HG03342 (cell line): ENCODE measurements around the gene CRTC2.

Experiments
- ATAC-seq: cut with Tn5 transposase; IDR thresholded peaks from one replicate; pipeline ENCODE4 v1.9.1; 2021; ENCODE audit warnings: mild to moderate bottlenecking, moderate library complexity; ENCODE audit not compliant: unreplicated experiment

Gene CRTC2

DNA sequence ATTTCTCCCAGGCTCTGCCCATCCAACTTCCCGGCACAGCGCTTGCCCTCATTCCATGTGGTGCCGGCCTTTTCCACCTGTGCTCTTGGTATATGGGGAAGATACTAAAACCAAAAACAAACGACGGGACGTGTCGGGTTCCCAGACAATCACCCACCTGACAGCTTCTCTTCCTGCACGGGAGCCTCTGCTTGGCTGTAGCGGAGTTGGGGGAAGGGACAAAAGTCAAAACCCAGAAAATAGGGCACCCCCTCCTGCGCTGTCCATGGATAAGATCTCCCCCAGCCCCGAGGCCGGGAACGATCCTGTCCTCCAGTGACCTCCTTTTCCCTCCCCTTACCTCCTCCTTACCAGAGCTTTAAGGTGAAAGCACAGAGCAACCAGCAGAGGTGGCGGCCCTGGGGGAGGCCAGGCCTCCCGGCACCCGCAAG is 18.4 kb upstream of the CRTC2 start:
- no peak for ATAC-seq

DNA sequence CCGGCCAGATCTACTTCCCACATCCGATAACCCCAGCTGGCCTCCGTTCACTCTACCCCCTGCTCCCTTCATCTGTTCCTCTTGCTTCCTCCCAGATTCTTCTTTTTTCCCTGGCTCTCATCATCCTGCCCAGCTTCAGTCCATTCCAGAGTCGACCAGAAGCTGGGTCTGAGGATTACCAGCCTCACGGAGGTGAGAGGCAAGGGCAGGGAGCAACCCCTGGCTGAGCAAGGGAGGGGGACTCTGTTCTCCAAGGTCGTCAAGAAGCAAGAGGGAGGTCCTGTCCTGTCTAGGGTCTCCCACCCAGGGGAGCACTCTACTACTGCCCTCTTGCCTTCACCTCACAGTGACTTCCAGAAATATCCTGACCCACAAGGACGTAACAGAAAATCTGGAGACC is 15.1 kb upstream of the CRTC2 start:
- no peak for ATAC-seq

- no peak for ATAC-seq
These were observed 14.7 kb upstream of the CRTC2 start for GRCh38 chr1:153973071-153973470.

GRCh38 chr1:153970346-153970745 is 11.9 kb upstream of the CRTC2 start:
- no peak for ATAC-seq

GRCh38 chr1:153968972-153969371 is 10.6 kb upstream of the CRTC2 start:
- ATAC-seq: no peak

DNA sequence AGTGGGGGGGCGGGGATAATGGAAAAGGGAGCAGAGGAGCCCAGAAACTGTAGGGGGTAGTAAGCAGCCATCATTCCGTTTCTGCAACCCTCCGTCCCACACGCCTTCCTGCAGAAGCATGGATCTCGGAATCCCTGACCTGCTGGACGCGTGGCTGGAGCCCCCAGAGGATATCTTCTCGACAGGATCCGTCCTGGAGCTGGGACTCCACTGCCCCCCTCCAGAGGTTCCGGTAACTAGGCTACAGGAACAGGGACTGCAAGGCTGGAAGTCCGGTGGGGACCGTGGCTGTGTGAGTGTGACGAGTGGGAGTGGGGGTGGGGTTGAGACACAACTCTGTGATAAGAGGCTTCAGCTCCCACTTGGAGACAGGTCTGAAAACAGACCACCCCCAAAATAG is 10.0 kb upstream of the CRTC2 start:
- ATAC-seq: no peak

GRCh38 chr1:153968000-153968363 is 9.6 kb upstream of the CRTC2 start:
- no peak for ATAC-seq

GRCh38 chr1:153967107-153967999 is 8.9 kb upstream of the CRTC2 start, which contains the start of gene CREB3L4:
Gene CREB3L4, plus strand, starts transcription at chr1:153967902. Its CDS starts 624 bp downstream, at chr1:153968526.
- ATAC-seq: peak; percentile 81

DNA sequence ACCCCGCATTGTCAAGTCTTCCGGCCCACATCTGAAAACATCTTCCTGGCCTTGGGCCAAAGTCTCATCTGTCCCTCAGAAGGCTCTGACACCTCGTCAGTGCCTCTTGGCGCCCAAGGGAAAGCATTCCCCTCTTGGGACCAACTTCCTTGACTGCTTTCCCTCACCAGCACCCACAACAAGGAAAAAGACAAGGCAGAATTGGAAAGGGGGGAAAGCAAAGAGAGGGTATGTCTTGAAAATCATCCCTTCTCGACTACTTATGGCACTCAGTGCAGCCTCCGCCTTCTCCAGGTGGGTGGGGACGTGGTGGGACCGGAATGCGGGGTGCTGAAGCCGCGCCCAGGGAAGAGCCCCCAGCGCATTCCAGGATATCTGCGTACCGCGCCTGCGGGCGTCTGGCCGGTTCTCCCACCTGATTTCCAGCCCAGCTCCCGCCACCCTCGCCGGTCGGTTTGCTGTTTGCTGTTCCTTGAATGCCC is 5.5 kb upstream of the CRTC2 start:
- no peak for ATAC-seq

DNA sequence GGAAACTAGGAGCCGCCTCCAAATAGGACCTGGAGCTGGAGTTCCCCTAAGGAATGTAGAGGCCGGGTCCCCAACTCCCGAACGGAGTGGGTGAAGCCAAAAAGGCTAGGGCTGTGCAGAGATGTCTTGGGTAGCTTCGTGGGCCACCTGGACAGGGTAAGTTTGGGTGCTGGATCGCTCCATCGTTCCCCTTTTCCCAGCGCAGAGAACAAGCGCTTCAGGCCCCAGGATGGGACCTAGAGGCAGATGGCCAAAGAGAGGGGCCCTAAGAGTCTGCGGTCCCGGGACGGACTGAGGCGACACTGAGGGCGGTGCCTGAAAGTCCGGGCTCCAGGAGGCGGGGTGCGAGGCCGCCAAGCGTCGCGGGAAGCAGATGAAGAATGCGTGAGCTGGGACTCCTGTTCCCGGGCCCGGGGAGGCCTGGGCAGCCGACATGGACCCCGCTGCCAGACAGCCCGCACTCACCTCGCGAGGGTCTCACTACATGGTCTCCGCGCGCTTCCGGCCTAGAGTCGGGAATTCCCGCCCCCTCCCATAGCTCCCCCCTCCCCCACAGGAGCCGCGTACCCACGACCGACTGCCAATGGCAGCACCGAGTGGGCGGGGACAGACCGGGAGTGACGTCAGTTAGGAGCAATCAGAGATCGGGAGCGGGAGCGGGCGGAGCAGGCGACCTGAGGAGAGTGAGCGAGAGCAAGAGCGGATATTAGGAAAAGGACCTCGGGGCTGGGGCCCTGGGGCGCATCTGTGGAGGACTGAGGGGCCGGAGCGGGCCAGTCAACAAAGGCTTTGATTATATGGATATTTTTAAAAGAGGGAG is 4.8 kb upstream of the CRTC2 start, which contains the start of gene SLC39A1:
TSS of gene SLC39A1 (minus strand) at position 508 of the 820 bp plus-strand sequence. CDS start 822 bp downstream, outside the sequence.
- peak; percentile 40 for ATAC-seq

DNA sequence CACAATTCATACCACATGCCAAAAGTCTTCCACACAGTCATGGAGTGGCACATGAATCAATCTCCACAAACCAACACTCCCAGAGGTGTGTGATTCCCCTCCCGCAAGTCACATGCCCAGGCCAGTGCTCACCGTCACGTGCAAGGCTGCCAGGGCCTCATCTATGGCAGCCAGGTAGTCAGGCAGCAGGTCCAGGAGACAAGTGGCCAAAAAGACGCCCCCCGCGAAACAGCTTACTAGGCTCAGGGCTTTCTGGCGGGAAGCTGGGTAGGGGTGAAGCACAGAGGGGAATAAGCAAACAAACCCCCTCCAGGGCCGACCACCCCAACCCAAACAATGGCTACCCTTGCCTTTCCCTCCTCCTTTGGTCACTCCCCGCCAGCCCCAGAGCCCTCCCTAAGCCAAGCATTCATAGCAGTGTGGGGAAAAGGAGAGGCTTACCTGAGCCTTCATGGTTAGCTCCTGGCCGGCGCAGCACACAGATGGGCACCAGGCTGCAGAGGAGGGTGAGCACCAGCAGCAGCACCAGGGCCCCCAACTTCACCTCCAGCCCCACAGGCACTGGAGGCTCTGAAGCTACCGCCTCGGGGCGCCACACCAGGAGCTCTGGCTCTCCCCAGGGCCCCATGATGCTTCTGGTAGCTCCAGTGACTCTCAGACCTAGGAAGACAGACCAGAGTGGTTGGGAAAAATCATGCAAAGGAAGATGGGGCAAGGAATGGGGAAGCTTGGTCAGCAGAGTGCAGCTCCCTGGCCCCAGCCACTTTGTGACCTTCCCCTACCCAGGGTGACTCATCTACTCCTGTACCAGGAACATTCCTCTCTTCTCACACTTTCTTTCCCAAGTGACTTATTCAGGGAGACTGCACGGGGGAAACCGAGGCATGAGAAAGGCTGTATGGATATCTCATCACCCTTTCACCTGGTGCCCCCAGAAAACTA is 3.9 kb upstream of the CRTC2 start:
- no peak for ATAC-seq

- no peak for ATAC-seq
These were observed 3.0 kb upstream of the CRTC2 start for GRCh38 chr1:153961421-153961820.

GRCh38 chr1:153960206-153960605 is 1.8 kb upstream of the CRTC2 start:
- no peak for ATAC-seq

- ATAC-seq: no peak
These were observed 1.0 kb upstream of the CRTC2 start for GRCh38 chr1:153959454-153959853.

DNA sequence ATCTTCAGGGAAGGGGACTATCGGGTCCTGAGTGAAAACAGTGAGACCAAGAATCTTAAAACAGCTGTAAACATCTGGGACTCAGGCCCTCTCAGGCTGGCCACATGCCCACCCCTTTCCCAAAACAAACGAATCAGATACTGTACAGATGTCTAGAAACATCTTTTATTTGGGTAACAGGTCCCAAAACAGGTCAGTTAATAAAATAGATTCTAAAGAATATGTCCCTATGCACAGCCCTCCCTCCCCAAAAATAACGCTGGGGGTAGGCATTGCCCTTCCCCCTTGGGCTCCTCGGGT is 499 bp upstream of the CRTC2 start:
- ATAC-seq: no peak

DNA sequence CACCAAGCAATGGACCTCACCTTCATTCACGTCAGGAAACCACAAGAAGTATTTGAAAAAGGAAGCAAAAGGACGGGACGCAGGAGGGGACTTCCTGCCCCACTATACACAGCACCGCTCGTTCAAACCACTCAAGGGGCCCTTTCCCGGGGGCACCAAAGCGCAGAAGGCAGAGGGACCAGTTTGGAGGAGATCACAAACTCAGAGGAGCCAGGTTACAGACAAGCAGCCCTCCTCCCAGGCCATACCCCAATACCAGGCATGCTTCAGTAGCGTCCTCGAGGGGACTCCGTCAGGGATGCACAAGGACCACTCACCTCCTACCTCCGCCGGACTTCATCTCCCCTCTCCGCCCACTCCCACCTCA is 685 bp downstream of the CRTC2 start:
- ATAC-seq: peak; percentile 4

DNA sequence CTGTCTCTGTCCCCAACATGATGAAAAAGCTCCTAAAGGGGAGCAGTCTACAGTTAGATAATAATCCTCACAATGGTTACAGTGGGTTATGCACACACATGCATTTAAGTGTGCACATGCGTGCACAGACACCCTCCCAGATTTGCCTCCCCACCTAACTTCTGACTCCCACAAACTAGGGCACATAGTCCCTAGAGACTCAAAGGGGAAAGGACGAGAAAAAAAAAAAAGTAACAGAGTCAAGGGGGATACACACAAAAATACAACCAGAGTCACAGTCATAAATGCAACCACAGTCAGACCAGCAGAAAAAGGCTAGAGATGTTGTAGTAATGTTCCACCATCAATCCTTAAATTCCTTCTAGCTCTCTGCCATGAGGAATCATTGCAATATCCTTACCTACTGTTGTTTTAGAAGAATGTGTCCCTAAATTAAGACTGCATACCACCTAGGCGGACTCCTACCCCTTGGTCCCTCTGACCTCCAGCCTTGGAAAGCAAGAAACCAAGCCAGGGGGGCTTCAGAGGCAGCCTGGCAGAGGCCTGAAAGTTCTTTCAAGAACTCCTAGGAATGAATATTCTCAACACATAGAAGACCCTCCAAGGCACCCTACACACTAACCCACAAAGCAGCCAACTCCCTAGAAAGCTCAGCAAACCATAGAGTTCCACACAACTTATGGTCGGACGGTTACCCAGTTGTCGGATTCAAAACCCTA is 1.3 kb downstream of the CRTC2 start:
- ATAC-seq: no peak

GRCh38 chr1:153954826-153955225 is 3.6 kb downstream of the CRTC2 start:
- ATAC-seq: no peak

- ATAC-seq: no peak
These were observed 4.5 kb downstream of the CRTC2 start for GRCh38 chr1:153953859-153954365.

DNA sequence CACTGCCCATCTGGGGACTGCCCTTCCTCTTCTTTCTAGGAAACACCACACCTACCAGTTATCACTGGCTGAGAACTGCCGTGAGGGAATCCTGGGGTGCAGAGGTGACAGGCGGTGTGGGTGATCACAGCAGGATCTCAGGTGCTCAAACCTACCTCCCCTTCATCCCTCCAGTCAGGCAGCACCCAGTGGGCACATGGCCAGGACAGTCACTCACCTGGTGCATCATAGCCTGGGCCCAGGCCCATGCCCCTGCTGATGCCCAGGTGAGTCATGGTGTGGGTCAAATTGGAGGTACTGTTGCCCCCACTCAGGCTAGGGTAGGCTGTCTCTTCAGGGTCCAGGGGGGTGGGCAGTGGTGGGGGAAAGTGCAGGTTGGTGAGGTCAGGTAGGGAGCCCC is 6.6 kb downstream of the CRTC2 start:
- ATAC-seq: no peak
